GM20000 (cell line): ENCODE data around the gene KCNT2.

Experiments used
- DNase-seq: peaks from one replicate; pipeline ENCODE4 v3.0.0; 2012; ENCODE audit warnings: low spot score
- CTCF ChIP-seq: IDR thresholded peaks from 2 replicates; pipeline ENCODE4 v1.5.1; 2012; ENCODE audit warnings: mild to moderate bottlenecking, control low read depth; ENCODE audit errors: extremely low read depth, missing control alignments

Gene KCNT2

DNA sequence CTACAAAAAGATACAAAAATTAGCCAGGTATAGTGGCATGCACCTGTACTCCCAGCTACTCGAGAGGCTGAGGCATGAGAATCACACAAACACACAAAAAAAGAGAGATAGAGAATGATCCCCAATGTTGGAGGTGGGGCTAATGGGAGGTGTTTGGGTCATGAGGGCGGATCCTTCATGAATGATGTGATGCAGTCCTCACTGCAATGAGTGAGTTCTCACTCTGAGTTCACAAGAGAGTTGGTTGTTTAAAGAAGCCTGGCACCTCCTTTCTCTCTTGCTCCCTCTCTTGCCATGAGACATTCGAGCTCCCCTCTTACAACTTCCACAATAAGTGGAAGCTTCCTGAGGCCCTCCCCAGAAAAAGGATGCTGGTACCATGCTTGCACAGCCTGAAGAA, 17.3 kb downstream of the KCNT2 start:
- DNase-seq: no peak
- no peak for TF ChIP-seq CTCF

GRCh38 chr1:196590012-196590708, 18.1 kb downstream of the KCNT2 start:
- no peak for TF ChIP-seq CTCF
- DNase-seq: no peak

- no peak for DNase-seq
- TF ChIP-seq CTCF: no peak
Measured at GRCh38 chr1:196584696-196585095, 23.5 kb downstream of the KCNT2 start.

DNA sequence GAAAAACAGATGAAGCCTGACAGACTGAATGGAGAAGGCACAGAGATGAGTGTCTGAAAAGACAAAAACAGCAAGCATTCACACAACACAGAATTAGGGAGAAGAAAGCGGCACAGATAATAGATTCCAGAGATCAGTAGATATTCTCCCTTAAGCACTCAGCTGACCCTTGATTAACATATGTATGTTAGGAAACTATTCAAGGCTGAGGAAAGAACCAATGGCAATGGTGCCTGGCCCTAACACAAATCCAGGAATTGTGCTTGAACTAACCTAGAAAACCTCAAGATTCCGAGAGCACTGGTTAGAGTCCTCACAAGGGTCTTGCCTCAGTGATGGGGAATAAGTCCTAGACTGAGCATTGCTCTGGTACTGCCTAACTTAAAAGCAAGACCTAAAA, 30.9 kb downstream of the KCNT2 start:
- DNase-seq: no peak
- TF ChIP-seq CTCF: no peak

- DNase-seq: no peak
- TF ChIP-seq CTCF: no peak
Measured at GRCh38 chr1:196573226-196573625, 35.0 kb downstream of the KCNT2 start.

- TF ChIP-seq CTCF: no peak
- DNase-seq: no peak
Measured at GRCh38 chr1:196567238-196567637, 41.0 kb downstream of the KCNT2 start.

- DNase-seq: no peak
- TF ChIP-seq CTCF: no peak
Measured at GRCh38 chr1:196563768-196564167, 44.5 kb downstream of the KCNT2 start.
